Stimulated activated naive B cell treated with anti-CD40 and anti-IgM and Interleukin-4, amounts not matched to agents 10 μg/mL and 1 μg/mL and 100 μg/mL, for 72 hours (primary cell): ENCODE results near the gene CTNNA1.

Experiments
- ATAC-seq, 2 donors: fragments of 150-1000 bp; cut with Tn5 transposase; replicated peaks; 2 replicates each; pipeline ENCODE4 v1.10.0; 2021; ENCODE audit warnings: moderate library complexity in 1 of 2
- DNase-seq: peaks from one replicate; pipeline ENCODE4 v3.0.0; 2021
- H3K27ac Mint-ChIP-seq: one replicate; pipeline ENCODE4 v1.8.0; 2022; ENCODE audit warnings: mild to moderate bottlenecking, mixed read lengths
- H3K27me3 Mint-ChIP-seq, 2 donors: one replicate each; pipeline ENCODE4 v1.8.0; 2022; ENCODE audit warnings: mixed read lengths in 2 of 2
- H3K36me3 Mint-ChIP-seq, 2 donors: one replicate each; pipeline ENCODE4 v1.8.0; 2022; ENCODE audit warnings: mixed read lengths in 2 of 2, mild to moderate bottlenecking in 1 of 2
- H3K4me1 Mint-ChIP-seq, 2 donors: one replicate each; pipeline ENCODE4 v1.8.0; 2022; ENCODE audit warnings: mixed read lengths in 2 of 2, mild to moderate bottlenecking in 1 of 2
- H3K4me3 Mint-ChIP-seq, 2 donors: one replicate each; pipeline ENCODE4 v1.8.0; 2022; ENCODE audit warnings: mild to moderate bottlenecking in 2 of 2, mixed read lengths in 2 of 2, moderate library complexity in 1 of 2
- H3K9me3 Mint-ChIP-seq, 2 donors: one replicate each; pipeline ENCODE4 v1.8.0; 2022; ENCODE audit warnings: mixed read lengths in 2 of 2, mild to moderate bottlenecking in 1 of 2

CTNNA1 gene

GRCh38 chr5:138926688-138927448 lies 173.6 kb downstream of the CTNNA1 start:
- Mint-ChIP-seq H3K36me3 (peaks cover 63 to 68% of the 10 kb centered on the region in 2 donors), H3K27me3 (no peaks in the 10 kb centered on the region), H3K4me3 (no peak overlapping the region), H3K27ac (peak overlapping the region; percentile 59), H3K4me1 (no peaks in the 10 kb centered on the region), H3K9me3 (no peaks in the 10 kb centered on the region)
- DNase-seq (no peak), ATAC-seq (no peak)

- Mint-ChIP-seq H3K27ac (no peak overlapping the region), H3K27me3 (no peaks in the 10 kb centered on the region), H3K4me3 (no peak overlapping the region), H3K4me1 (no peaks in the 10 kb centered on the region), H3K9me3 (no peaks in the 10 kb centered on the region), H3K36me3 (peaks cover 67 to 73% of the 10 kb centered on the region in 2 donors)
- ATAC-seq = no peak
- no peak for DNase-seq
These were observed 174.3 kb downstream of the CTNNA1 start for GRCh38 chr5:138927544-138927943.

- H3K4me3 Mint-ChIP-seq = no peak overlapping the region
- H3K36me3 Mint-ChIP-seq = peaks cover 70 to 75% of the 10 kb centered on the region in 2 donors
- H3K27me3 Mint-ChIP-seq = no peaks in the 10 kb centered on the region
- H3K27ac Mint-ChIP-seq = no peak overlapping the region
- no peaks in the 10 kb centered on the region for H3K4me1 Mint-ChIP-seq
- DNase-seq = no peak
- ATAC-seq = no peak
- H3K9me3 Mint-ChIP-seq = no peaks in the 10 kb centered on the region
These were observed 174.8 kb downstream of the CTNNA1 start for GRCh38 chr5:138927979-138928378.

GRCh38 chr5:138929571-138929955 lies 176.3 kb downstream of the CTNNA1 start:
- Mint-ChIP-seq H3K4me1 (no peaks in the 10 kb centered on the region), H3K36me3 (peaks cover 65 to 77% of the 10 kb centered on the region in 2 donors), H3K27me3 (no peaks in the 10 kb centered on the region), H3K27ac (no peak overlapping the region), H3K9me3 (no peaks in the 10 kb centered on the region), H3K4me3 (no peak overlapping the region)
- ATAC-seq (no peak), DNase-seq (no peak)

- Mint-ChIP-seq H3K4me1 (no peaks in the 10 kb centered on the region), H3K9me3 (no peaks in the 10 kb centered on the region), H3K36me3 (peaks cover 66 to 80% of the 10 kb centered on the region in 2 donors), H3K27me3 (no peaks in the 10 kb centered on the region), H3K27ac (no peak overlapping the region), H3K4me3 (no peak overlapping the region)
- ATAC-seq = no peak
- no peak for DNase-seq
These were observed 177.3 kb downstream of the CTNNA1 start for GRCh38 chr5:138930371-138931097.

GRCh38 chr5:138932171-138932810 lies 179.1 kb downstream of the CTNNA1 start:
- no peaks in the 10 kb centered on the region for H3K9me3 Mint-ChIP-seq
- no peak overlapping the region for H3K27ac Mint-ChIP-seq
- H3K27me3 Mint-ChIP-seq = no peaks in the 10 kb centered on the region
- H3K36me3 Mint-ChIP-seq = peaks cover 63 to 78% of the 10 kb centered on the region in 2 donors
- DNase-seq (no peak), ATAC-seq (no peak)
- no peaks in the 10 kb centered on the region for H3K4me1 Mint-ChIP-seq
- no peak overlapping the region for H3K4me3 Mint-ChIP-seq

GRCh38 chr5:138933522-138934290 lies 180.5 kb downstream of the CTNNA1 start:
- Mint-ChIP-seq H3K36me3 (peaks cover 62 to 77% of the 10 kb centered on the region in 2 donors), H3K4me3 (no peak overlapping the region), H3K9me3 (no peaks in the 10 kb centered on the region), H3K27me3 (no peaks in the 10 kb centered on the region), H3K27ac (no peak overlapping the region), H3K4me1 (peaks cover under 1 to 11% of the 10 kb centered on the region in 2 donors)
- no peak for ATAC-seq
- no peak for DNase-seq

- no peak for DNase-seq
- Mint-ChIP-seq H3K36me3 (peaks cover 54 to 78% of the 10 kb centered on the region in 2 donors), H3K27ac (peak overlapping the region; percentile 66), H3K4me1 (peaks cover 2 to 11% of the 10 kb centered on the region in 2 donors), H3K27me3 (no peaks in the 10 kb centered on the region), H3K9me3 (no peaks in the 10 kb centered on the region), H3K4me3 (no peak overlapping the region)
- no peak for ATAC-seq
These were observed 181.7 kb downstream of the CTNNA1 start for GRCh38 chr5:138934971-138935370.

- DNase-seq (no peak), ATAC-seq (no peak)
- H3K9me3 Mint-ChIP-seq = no peaks in the 10 kb centered on the region
- no peak overlapping the region for H3K4me3 Mint-ChIP-seq
- peaks cover 51 to 74% of the 10 kb centered on the region in 2 donors for H3K36me3 Mint-ChIP-seq
- peaks cover 2 to 11% of the 10 kb centered on the region in 2 donors for H3K4me1 Mint-ChIP-seq
- H3K27ac Mint-ChIP-seq = peak overlapping the region; percentile 66
- no peaks in the 10 kb centered on the region for H3K27me3 Mint-ChIP-seq
These were observed 182.2 kb downstream of the CTNNA1 start for GRCh38 chr5:138935466-138935865.

GRCh38 chr5:138936225-138936967 lies 183.2 kb downstream of the CTNNA1 start:
- Mint-ChIP-seq H3K4me1 (peaks cover 2 to 11% of the 10 kb centered on the region in 2 donors), H3K27ac (peak overlapping the region; percentile 48)

GRCh38 chr5:138936968-138937345 lies 183.7 kb downstream of the CTNNA1 start:
- no peak overlapping the region for H3K4me3 Mint-ChIP-seq
- H3K9me3 Mint-ChIP-seq = no peaks in the 10 kb centered on the region
- peak overlapping the region; percentile 63 for H3K27ac Mint-ChIP-seq
- H3K4me1 Mint-ChIP-seq = peaks cover 2 to 11% of the 10 kb centered on the region in 2 donors
- H3K36me3 Mint-ChIP-seq = peaks cover 50 to 71% of the 10 kb centered on the region in 2 donors
- ATAC-seq (peak in 1 of 2 donors; percentile 14), DNase-seq (no peak)
- no peaks in the 10 kb centered on the region for H3K27me3 Mint-ChIP-seq

More at GRCh38 chr5:138936225-138936967, 183.2 kb downstream of the CTNNA1 start:
- Mint-ChIP-seq H3K9me3 (no peaks in the 10 kb centered on the region), H3K4me3 (no peak overlapping the region), H3K27me3 (no peaks in the 10 kb centered on the region), H3K36me3 (peaks cover 50 to 74% of the 10 kb centered on the region in 2 donors)
- DNase-seq (no peak), ATAC-seq (no peak)

- H3K9me3 Mint-ChIP-seq = no peaks in the 10 kb centered on the region
- H3K36me3 Mint-ChIP-seq = peaks cover 46 to 64% of the 10 kb centered on the region in 2 donors
- H3K27ac Mint-ChIP-seq = peak overlapping the region; percentile 72
- ATAC-seq = peak; percentile 29 to 40
- peaks cover 2 to 11% of the 10 kb centered on the region in 2 donors for H3K4me1 Mint-ChIP-seq
- no peak for DNase-seq
- H3K4me3 Mint-ChIP-seq = no peak overlapping the region
- no peaks in the 10 kb centered on the region for H3K27me3 Mint-ChIP-seq
These were observed 184.5 kb downstream of the CTNNA1 start for GRCh38 chr5:138937392-138938387.
